Fibroblast of lung (primary cell): ENCODE data around the gene TRIM37. TPM values are rescaled to one million over a fixed set of nuclear protein-coding genes. Genes with fewer than 3 reads are reported as not detected.

Experiments used
- DNase-seq, 2 donors: peaks; one replicate each; pipeline versions ENCODE4 v3.0.0 to v3.0.0-alpha.2; 2010; ENCODE audit warnings: low read depth in 2 of 2
- H2AFZ ChIP-seq: 2 replicates; pipeline ENCODE4 v1.5.1; 2012; ENCODE audit warnings: low read length, control low read depth, inconsistent platforms
- H3K27ac ChIP-seq: 2 replicates; pipeline ENCODE4 v1.5.1; 2011; ENCODE audit warnings: low read length, control low read depth; ENCODE audit not compliant: insufficient read depth
- H3K27me3 ChIP-seq: 2 replicates; pipeline ENCODE4 v1.5.1; 2011; ENCODE audit warnings: mild to moderate bottlenecking, low read length; ENCODE audit not compliant: control insufficient read depth, insufficient read depth
- H3K36me3 ChIP-seq: 2 replicates; pipeline ENCODE4 v1.5.1; 2011; ENCODE audit warnings: low read length; ENCODE audit not compliant: control insufficient read depth, insufficient read depth
- H3K4me1 ChIP-seq: 2 replicates; pipeline ENCODE4 v1.5.1; 2011; ENCODE audit warnings: low read length; ENCODE audit not compliant: control insufficient read depth, insufficient read depth; ENCODE audit errors: extremely low read depth
- H3K4me2 ChIP-seq: 2 replicates; pipeline ENCODE4 v1.5.1; 2011; ENCODE audit warnings: low read length, control low read depth; ENCODE audit not compliant: insufficient read depth; ENCODE audit errors: extremely low read depth
- H3K4me3 ChIP-seq, 4 experiments: fragments of 200-600 bp in 1 of 4; sonication (generic) in 1 of 4; replicated peaks in 1 of 4; 2 replicates each; pipeline ENCODE4 v1.5.1; 2011 to 2016; ENCODE audit warnings: low read length in 4 of 4, low read depth in 3 of 4, mild to moderate bottlenecking in 3 of 4, control low read depth in 2 of 4, inconsistent platforms in 1 of 4, mixed read lengths in 1 of 4; ENCODE audit not compliant: insufficient read depth in 1 of 4; ENCODE audit errors: control extremely low read depth in 1 of 4
- H3K79me2 ChIP-seq: 2 replicates; pipeline ENCODE4 v1.5.1; 2012; ENCODE audit warnings: mild to moderate bottlenecking, low read length, inconsistent platforms; ENCODE audit not compliant: control insufficient read depth, insufficient read depth
- H3K9ac ChIP-seq: 2 replicates; pipeline ENCODE4 v1.5.1; 2011; ENCODE audit warnings: mild to moderate bottlenecking, low read length, control low read depth; ENCODE audit not compliant: insufficient read depth
- H3K9me3 ChIP-seq: 2 replicates; pipeline ENCODE4 v1.5.1; 2012; ENCODE audit warnings: low read depth, low read length; ENCODE audit not compliant: control insufficient read depth, insufficient read depth
- H4K20me1 ChIP-seq: 2 replicates; pipeline ENCODE4 v1.5.1; 2011; ENCODE audit warnings: low read length; ENCODE audit not compliant: control insufficient read depth, insufficient read depth; ENCODE audit errors: extremely low read depth
- CTCF ChIP-seq, 2 donors: IDR thresholded peaks in 1 of 2; conservative IDR thresholded peaks in 1 of 2; 1 replicate in 1 of 2; 2 replicates in 1 of 2; pipeline ENCODE4 v1.5.1; 2011 to 2012; ENCODE audit warnings: low read length in 2 of 2, control low read depth in 1 of 2, inconsistent platforms in 1 of 2, low read depth in 1 of 2, mild to moderate bottlenecking in 1 of 2
- EZH2 ChIP-seq: IDR thresholded peaks from 2 replicates; pipeline ENCODE4 v1.5.1; 2012; ENCODE audit warnings: low read length, control low read depth, mild to moderate bottlenecking; ENCODE audit errors: missing control alignments
- polyA plus RNA-seq, 2 donors: library from polyadenylated mRNA; depleted of rRNA in 1 of 2; stranded (reverse) in 1 of 2; unstranded in 1 of 2; fragments of >200 nt; gene quantifications; 2 replicates each; pipeline ENCODE4 v1.2.1, GENCODE V29; 2011 to 2012; ENCODE audit warnings: missing spikeins in 1 of 2
- total RNA-seq: library from RNA; depleted of rRNA; stranded (reverse); fragments of >200 nt; gene quantifications from 2 replicates; pipeline ENCODE4 v1.2.1, GENCODE V29; 2014

Gene TRIM37
- total and polyA plus RNA-seq, 2 donors (not counting 1 experiment from before 2014, with no cell fraction given): 29.3 to 55.3 TPM

- H3K4me1 ChIP-seq: no peaks in the 10 kb centered on the region
- no peaks in the 10 kb centered on the region for H4K20me1 ChIP-seq
- DNase-seq: no peak
- H3K4me3 ChIP-seq: no peak overlapping the region
- H3K36me3 ChIP-seq: peaks cover 2% of the 10 kb centered on the region
- H3K79me2 ChIP-seq: no peaks in the 10 kb centered on the region
- no peak overlapping the region for H2AFZ ChIP-seq
- no peak for TF ChIP-seq CTCF (conservative IDR thresholded peaks at IDR 0.05 in 1 of 2, IDR thresholded peaks at IDR 0.05 in 1 of 2; ENCODE audit: low read depth in 1 of 2, low read length in 2 of 2)
- no peaks in the 10 kb centered on the region for H3K9me3 ChIP-seq
- no peak overlapping the region for H3K27ac ChIP-seq
- H3K27me3 ChIP-seq: no peaks in the 10 kb centered on the region
- no peak overlapping the region for H3K4me2 ChIP-seq
- no peak overlapping the region for H3K9ac ChIP-seq
Measured at GRCh38 chr17:59027750-59028149, 78.9 kb downstream of the TRIM37 start.

- Histone ChIP-seq H3K79me2 (no peaks in the 10 kb centered on the region), H3K4me1 (no peaks in the 10 kb centered on the region), H3K4me2 (no peak overlapping the region), H3K27ac (no peak overlapping the region), H4K20me1 (no peaks in the 10 kb centered on the region), H3K9me3 (no peaks in the 10 kb centered on the region), H3K27me3 (no peaks in the 10 kb centered on the region), H3K9ac (no peak overlapping the region), H3K36me3 (peaks cover 2% of the 10 kb centered on the region), H2AFZ (no peak overlapping the region), H3K4me3 (no peak overlapping the region)
- TF ChIP-seq EZH2: no peak
- no peak for TF ChIP-seq CTCF (conservative IDR thresholded peaks at IDR 0.05 in 1 of 2, IDR thresholded peaks at IDR 0.05 in 1 of 2; ENCODE audit: low read depth in 1 of 2, low read length in 2 of 2)
- DNase-seq: no peak
Measured at GRCh38 chr17:59026176-59026939, 80.3 kb downstream of the TRIM37 start.

- no peak overlapping the region for H3K27ac ChIP-seq
- no peak overlapping the region for H3K9ac ChIP-seq
- H4K20me1 ChIP-seq: no peaks in the 10 kb centered on the region
- no peaks in the 10 kb centered on the region for H3K4me1 ChIP-seq
- H3K4me3 ChIP-seq: no peak overlapping the region
- TF ChIP-seq CTCF (conservative IDR thresholded peaks at IDR 0.05 in 1 of 2, IDR thresholded peaks at IDR 0.05 in 1 of 2; ENCODE audit: low read depth in 1 of 2, low read length in 2 of 2) (no peak), EZH2 (no peak)
- H3K27me3 ChIP-seq: no peaks in the 10 kb centered on the region
- H3K9me3 ChIP-seq: no peaks in the 10 kb centered on the region
- DNase-seq: no peak
- H3K36me3 ChIP-seq: peaks cover 2% of the 10 kb centered on the region
- H2AFZ ChIP-seq: no peak overlapping the region
- no peak overlapping the region for H3K4me2 ChIP-seq
- H3K79me2 ChIP-seq: no peaks in the 10 kb centered on the region
Measured at GRCh38 chr17:59024916-59025315, 81.8 kb downstream of the TRIM37 start.
